Activated naive CD8-positive, alpha-beta T cell (primary cell): ENCODE data around the gene CNN3.

Experiments
- H3K27ac Mint-ChIP-seq: one replicate; pipeline ENCODE4 v1.8.0; 2021; ENCODE audit warnings: mixed read lengths
- H3K27me3 Mint-ChIP-seq: one replicate; pipeline ENCODE4 v1.8.0; 2021; ENCODE audit warnings: mixed read lengths
- H3K36me3 Mint-ChIP-seq: one replicate; pipeline ENCODE4 v1.8.0; 2021; ENCODE audit warnings: mixed read lengths
- H3K4me1 Mint-ChIP-seq: one replicate; pipeline ENCODE4 v1.8.0; 2021; ENCODE audit warnings: low read depth, mixed read lengths
- H3K4me3 Mint-ChIP-seq: one replicate; pipeline ENCODE4 v1.8.0; 2021; ENCODE audit warnings: mild to moderate bottlenecking, mixed read lengths
- H3K9me3 Mint-ChIP-seq: one replicate; pipeline ENCODE4 v1.8.0; 2021; ENCODE audit warnings: low read depth, mixed read lengths

The CNN3 gene

DNA sequence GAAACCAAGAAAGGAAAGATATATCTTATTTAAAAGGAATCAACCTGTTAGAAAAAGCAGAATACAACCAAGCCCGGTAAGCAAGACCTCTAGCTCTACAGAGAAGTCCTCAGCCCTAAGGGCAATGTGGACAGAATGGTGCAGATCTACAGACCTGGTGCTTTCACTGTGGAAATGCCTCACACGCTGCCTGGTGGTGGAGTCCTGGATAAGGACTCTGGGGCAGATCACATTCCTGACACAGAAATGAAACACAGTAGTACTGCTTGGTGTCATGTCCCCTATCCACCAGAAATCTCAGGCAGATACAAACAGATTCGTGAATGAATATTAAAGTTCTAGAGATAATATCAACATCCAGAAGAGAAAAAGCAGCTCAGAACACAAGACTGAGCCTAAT lies 6.8 kb downstream of the CNN3 start:
- H3K4me3 Mint-ChIP-seq = no peak overlapping the region
- peaks cover 8% of the 10 kb centered on the region for H3K4me1 Mint-ChIP-seq
- H3K27ac Mint-ChIP-seq = no peak overlapping the region
- no peaks in the 10 kb centered on the region for H3K9me3 Mint-ChIP-seq
- H3K27me3 Mint-ChIP-seq = peaks cover 10% of the 10 kb centered on the region
- peaks cover 3% of the 10 kb centered on the region for H3K36me3 Mint-ChIP-seq

DNA sequence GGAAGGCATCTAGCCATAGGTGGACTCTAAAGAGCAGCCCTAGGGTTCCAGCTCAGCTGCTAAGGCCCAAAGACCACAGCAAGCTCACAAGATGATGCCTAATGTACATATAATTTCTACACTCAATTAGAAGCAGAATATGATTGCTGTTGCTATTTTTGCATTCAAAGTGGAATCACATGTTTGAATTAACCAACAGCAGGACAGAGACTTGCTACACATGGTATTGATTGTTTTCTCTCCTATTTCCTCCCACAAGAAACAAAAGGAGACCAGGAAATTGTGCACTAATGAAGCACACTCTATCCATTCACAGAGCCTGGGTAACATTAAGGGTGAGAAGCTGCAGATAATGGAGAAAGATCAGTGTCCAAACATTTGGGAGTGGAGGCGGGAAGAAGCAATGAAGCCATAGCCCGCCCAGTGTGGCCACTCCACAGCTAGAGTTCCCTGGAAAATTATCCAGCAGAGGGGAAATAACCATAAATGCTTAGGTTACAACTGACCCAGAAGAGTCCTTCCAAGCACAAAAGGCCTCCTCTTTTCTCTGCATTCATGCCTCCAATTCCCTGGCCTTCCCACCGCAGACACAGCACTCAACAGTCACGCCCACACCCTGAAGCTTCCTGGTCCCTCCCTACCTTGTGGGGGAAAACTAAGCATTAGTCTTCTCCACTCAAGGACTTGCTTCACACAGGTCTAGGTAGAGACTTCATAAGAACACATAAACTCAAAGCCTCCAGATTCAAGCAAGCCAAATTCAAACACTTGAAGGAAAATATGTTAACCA lies 7.5 kb downstream of the CNN3 start:
- H3K4me1 Mint-ChIP-seq = peaks cover 4% of the 10 kb centered on the region
- H3K9me3 Mint-ChIP-seq = no peaks in the 10 kb centered on the region
- peaks cover 8% of the 10 kb centered on the region for H3K27me3 Mint-ChIP-seq
- H3K36me3 Mint-ChIP-seq = peaks cover 3% of the 10 kb centered on the region
- no peak overlapping the region for H3K4me3 Mint-ChIP-seq
- no peak overlapping the region for H3K27ac Mint-ChIP-seq

DNA sequence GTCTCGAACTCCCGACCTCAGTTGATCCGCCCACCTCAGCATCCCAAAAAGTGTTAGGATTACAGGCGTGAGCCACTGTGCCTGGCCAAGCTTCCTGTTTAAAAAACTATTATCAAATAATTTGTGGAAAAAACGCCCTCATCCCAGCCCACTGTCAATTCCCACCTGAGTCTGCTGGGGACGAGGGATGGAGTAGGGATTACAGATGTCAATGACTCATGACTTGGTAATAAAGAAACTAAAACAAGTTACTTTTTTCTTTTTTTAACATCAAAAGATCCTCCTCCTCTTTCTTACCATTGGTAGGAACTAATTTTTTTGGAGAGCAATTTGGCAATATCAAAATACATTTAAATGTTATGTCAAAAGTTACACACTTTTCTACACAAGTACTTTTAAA lies 9.7 kb downstream of the CNN3 start:
- peaks cover 3% of the 10 kb centered on the region for H3K27me3 Mint-ChIP-seq
- H3K27ac Mint-ChIP-seq = no peak overlapping the region
- H3K36me3 Mint-ChIP-seq = peaks cover 3% of the 10 kb centered on the region
- no peaks in the 10 kb centered on the region for H3K9me3 Mint-ChIP-seq
- H3K4me1 Mint-ChIP-seq = peaks cover 1% of the 10 kb centered on the region
- no peak overlapping the region for H3K4me3 Mint-ChIP-seq

DNA sequence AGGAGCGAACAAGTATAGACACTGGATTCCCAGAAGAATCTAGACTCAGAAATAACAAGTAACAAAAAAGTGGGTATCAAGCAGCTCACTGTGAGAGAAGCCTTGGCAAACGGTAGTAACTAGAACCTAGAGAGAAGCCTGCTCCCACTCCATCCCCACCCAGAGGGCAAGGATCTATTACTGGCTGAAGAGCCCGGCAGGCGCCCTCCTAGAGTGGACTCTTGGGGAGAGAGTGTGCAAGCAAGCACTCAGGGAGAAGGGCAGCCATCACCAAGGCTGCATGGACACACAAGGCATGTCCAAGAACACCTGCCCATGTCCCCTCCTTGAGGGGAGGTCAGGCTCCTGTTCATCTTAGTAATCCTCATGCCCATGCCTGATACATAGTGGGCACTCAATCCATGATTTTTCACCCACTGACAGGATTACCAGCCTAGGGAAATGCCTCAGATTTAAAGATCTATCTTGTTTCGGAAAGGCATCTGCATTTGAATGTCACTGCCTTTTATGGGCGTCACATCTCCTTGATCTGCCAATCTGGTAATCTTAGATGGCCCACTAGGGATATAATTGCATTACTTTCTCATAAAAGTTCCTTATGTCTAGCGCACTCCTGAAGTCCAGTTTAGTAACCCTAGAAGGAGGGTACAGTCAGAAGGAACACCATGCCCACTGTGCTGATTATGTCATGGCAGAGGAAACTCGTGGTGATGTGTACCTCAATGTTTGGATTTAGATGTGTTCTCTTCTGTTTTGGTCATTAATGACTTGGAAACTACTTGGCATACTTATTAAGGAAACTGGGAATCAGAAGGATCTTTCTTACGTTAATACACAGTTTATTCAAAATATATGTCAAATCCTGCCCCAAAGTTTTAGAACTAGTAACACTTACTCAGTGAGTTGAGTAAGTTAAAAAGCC lies 14.4 kb downstream of the CNN3 start:
- no peak overlapping the region for H3K27ac Mint-ChIP-seq

DNA sequence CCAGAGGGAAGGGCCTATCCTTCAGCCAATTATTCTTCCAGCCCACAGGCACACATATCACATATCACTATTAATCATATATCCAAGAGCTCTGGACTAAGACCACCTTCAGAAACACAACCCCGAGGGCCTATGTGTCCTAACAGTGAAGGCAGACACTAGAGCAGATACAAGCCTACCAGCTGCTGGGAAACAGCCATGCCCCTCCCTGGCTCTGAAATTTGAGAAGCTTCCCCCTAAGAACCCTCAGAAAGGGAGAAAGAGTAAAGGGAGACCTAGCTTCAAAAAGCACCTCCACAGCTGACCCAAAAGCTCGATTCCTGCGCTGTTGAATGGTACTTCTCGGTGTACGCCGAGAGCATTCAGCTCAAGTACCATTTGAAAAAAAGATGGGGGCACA lies 17.4 kb downstream of the CNN3 start:
- H3K4me1 Mint-ChIP-seq = no peaks in the 10 kb centered on the region
- H3K27me3 Mint-ChIP-seq = no peaks in the 10 kb centered on the region
- no peak overlapping the region for H3K27ac Mint-ChIP-seq
- H3K36me3 Mint-ChIP-seq = no peaks in the 10 kb centered on the region
- no peak overlapping the region for H3K4me3 Mint-ChIP-seq
- no peaks in the 10 kb centered on the region for H3K9me3 Mint-ChIP-seq

More for the DNA sequence above, 14.4 kb downstream of the CNN3 start:
- H3K36me3 Mint-ChIP-seq = peaks cover 3% of the 10 kb centered on the region
- peaks cover 3% of the 10 kb centered on the region for H3K27me3 Mint-ChIP-seq
- H3K4me1 Mint-ChIP-seq = peaks cover 1% of the 10 kb centered on the region
- no peaks in the 10 kb centered on the region for H3K9me3 Mint-ChIP-seq
- no peak overlapping the region for H3K4me3 Mint-ChIP-seq

DNA sequence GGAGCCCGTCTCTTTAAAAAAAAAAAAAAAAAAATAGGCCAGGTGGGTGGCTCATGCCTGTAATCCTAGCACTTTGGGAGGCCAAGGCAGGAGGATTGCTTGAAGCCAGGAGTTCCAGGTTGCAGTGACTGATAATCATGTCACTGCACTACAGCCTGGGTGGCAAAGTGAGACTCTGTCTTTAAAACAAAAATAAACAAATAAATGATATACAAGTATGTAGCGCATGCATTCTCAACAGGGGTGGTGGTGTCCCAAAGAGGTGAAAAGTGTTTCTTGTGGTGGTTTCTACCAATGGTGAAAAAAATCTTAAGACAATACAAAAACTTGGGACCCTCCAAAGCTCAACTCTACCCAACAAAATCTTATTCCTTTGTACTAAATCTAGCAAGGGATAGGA lies 17.9 kb downstream of the CNN3 start:
- Mint-ChIP-seq H3K27ac (no peak overlapping the region), H3K36me3 (no peaks in the 10 kb centered on the region), H3K9me3 (no peaks in the 10 kb centered on the region), H3K27me3 (no peaks in the 10 kb centered on the region), H3K4me3 (no peak overlapping the region), H3K4me1 (no peaks in the 10 kb centered on the region)

DNA sequence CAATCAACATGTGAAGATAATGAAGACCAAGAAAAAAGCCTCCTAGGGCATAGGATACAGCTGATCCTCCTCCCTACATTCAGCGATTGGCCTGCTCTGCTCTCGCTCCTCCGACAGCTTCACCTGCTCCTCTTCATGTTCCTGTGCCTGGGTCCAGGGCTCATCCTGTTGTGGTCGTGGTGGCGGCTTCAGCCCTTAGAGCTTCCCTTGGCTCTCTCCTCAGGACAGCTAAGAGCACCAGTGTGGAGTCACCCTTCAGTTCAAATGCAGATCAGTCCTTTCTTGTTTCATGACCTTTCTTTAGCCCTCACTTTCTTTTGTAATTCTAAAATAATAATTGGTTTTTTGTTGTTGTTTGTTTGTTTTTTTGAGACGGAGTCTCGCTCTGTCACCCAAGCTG lies 18.7 kb downstream of the CNN3 start:
- H3K4me1 Mint-ChIP-seq = no peaks in the 10 kb centered on the region
- no peaks in the 10 kb centered on the region for H3K9me3 Mint-ChIP-seq
- H3K27me3 Mint-ChIP-seq = no peaks in the 10 kb centered on the region
- no peak overlapping the region for H3K4me3 Mint-ChIP-seq
- no peak overlapping the region for H3K27ac Mint-ChIP-seq
- H3K36me3 Mint-ChIP-seq = no peaks in the 10 kb centered on the region

DNA sequence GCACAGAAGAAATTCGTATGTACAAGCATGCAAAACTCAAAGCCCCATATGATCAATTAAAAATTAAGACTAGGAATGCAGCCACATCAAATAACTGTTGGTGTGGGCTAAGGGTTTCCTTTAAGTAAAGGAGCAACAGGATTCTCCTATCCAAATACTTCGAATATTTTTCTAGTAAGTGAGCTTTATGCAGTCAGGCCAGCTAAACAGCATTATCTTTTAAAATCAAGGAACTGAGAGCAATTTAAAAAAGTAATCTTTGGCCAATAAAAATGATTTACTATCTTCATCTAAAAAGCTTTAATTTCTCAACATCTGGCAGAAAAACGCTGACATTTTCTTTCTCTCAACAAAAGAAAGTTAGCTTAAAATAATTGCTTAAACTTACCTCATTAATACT lies 19.8 kb downstream of the CNN3 start:
- no peak overlapping the region for H3K27ac Mint-ChIP-seq
- H3K27me3 Mint-ChIP-seq = no peaks in the 10 kb centered on the region
- no peaks in the 10 kb centered on the region for H3K9me3 Mint-ChIP-seq
- no peaks in the 10 kb centered on the region for H3K4me1 Mint-ChIP-seq
- H3K36me3 Mint-ChIP-seq = no peaks in the 10 kb centered on the region
- H3K4me3 Mint-ChIP-seq = no peak overlapping the region

DNA sequence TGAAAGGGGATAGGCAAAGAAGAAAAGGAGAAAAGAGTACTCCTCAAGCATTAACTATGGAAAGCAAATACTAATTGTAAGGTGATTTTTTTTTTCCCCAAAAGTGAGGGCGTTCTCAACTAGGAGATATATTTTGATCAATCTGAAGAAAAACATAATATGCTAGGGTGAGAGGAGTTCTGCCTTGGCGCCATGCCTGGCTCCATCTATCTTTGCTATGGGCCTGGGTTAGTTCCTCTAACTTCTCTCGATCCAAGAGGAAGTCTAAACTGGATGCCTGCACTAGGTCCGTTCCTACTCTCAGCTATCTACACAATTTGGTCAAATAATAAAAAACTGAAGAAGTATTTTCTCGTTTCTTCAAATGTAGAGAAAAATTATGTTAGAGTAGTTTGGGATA lies 20.5 kb downstream of the CNN3 start:
- Mint-ChIP-seq H3K4me1 (no peaks in the 10 kb centered on the region), H3K36me3 (no peaks in the 10 kb centered on the region), H3K4me3 (no peak overlapping the region), H3K27me3 (no peaks in the 10 kb centered on the region), H3K27ac (no peak overlapping the region), H3K9me3 (no peaks in the 10 kb centered on the region)

DNA sequence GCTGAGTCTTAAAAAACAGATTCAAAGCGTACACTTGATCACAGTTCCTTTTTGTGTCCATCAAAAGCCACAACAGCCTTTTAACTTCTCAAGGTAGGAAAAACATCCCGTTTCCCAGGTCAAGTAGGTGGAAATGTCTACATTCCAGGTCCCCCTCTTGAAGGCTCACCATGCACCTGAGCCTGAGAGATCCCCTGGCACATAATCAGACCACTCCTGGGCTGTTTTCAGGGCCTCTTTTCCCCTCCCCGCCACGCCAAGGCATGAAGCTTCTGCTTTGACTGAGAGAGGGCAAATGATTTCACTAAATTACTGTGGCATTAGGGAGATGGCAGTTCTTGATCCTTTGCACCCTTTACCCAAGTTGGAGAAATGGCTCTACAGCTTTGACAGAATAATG lies 21.7 kb downstream of the CNN3 start:
- Mint-ChIP-seq H3K4me1 (no peaks in the 10 kb centered on the region), H3K27me3 (no peaks in the 10 kb centered on the region), H3K4me3 (no peak overlapping the region), H3K36me3 (peaks cover 3% of the 10 kb centered on the region), H3K9me3 (no peaks in the 10 kb centered on the region), H3K27ac (no peak overlapping the region)

DNA sequence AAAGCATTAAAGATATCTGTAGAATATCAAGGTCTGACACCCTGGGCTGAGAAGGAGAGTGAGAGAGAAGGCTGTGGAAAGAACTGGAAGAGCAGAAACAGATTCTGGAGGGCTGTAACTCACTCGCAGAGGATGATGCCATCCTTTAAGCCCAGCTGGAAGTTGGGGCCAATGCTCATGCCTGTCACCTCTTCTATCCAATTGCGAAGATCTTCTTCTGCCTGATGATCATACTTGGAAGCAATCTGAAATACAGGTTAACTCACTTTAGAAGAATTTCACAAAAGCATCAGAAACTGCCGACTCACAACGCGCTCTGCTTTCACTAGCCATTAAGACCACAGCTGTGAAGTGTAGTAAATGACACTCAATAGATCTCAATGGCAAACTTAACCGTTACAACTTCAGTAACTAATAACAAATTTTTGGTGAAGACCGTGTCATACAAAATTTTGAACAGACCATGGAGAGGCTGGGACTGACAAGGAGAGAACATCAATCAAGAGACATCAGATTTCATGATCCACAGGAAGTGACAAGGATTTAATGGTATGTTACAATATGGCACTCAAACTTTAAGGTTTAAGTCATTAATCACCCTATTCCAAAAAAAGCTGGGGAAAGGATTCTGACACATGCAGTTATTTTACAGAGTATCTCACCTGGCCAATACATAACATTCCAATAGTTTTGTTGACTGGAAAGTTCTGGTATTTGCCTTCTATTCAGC lies 23.5 kb downstream of the CNN3 start:
- Mint-ChIP-seq H3K9me3 (no peaks in the 10 kb centered on the region), H3K4me3 (no peak overlapping the region), H3K36me3 (peaks cover 3% of the 10 kb centered on the region), H3K27me3 (no peaks in the 10 kb centered on the region), H3K27ac (no peak overlapping the region), H3K4me1 (no peaks in the 10 kb centered on the region)

DNA sequence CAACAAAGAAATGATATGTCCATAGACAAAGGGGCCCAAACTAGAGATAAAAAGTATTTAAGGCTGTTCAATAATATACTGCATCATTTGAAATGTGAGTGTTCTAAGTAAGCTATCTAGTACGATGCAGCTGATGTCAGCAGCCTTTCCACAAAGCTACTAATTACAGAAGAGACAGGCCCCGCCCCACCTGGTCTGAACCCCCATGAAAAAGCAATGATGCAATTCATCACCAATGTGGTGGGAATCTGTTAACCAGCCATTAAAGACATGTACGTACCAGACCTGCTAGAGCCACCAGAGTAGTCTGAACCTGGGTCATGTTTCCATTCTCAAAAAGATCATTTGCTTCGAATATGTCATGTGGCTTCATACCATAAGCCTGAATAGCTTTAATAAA lies 25.1 kb downstream of the CNN3 start:
- Mint-ChIP-seq H3K4me1 (no peaks in the 10 kb centered on the region), H3K27ac (no peak overlapping the region), H3K27me3 (no peaks in the 10 kb centered on the region), H3K4me3 (no peak overlapping the region), H3K9me3 (no peaks in the 10 kb centered on the region), H3K36me3 (peaks cover 3% of the 10 kb centered on the region)

DNA sequence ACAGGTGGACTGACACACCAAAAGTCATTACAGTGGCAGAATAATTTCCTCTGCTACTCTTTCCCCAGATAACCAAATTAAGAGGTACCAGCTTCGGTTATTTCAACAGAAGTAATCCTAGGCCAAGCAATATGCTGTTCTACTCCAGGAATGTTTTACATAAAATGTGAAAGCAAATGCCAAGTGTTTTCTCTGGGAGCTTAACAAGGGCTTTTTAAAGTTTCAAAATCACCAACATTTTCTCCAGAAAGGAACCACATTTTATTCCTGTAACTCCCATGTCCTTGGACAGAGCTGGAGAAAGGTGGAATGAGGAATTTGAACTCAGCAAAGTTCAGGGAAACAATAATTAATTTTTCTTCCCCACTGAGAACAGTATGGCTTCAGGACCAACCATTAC lies 27.2 kb downstream of the CNN3 start:
- H3K27me3 Mint-ChIP-seq = no peaks in the 10 kb centered on the region
- H3K9me3 Mint-ChIP-seq = no peaks in the 10 kb centered on the region
- no peak overlapping the region for H3K27ac Mint-ChIP-seq
- H3K4me3 Mint-ChIP-seq = no peak overlapping the region
- no peaks in the 10 kb centered on the region for H3K4me1 Mint-ChIP-seq
- H3K36me3 Mint-ChIP-seq = peaks cover 3% of the 10 kb centered on the region

DNA sequence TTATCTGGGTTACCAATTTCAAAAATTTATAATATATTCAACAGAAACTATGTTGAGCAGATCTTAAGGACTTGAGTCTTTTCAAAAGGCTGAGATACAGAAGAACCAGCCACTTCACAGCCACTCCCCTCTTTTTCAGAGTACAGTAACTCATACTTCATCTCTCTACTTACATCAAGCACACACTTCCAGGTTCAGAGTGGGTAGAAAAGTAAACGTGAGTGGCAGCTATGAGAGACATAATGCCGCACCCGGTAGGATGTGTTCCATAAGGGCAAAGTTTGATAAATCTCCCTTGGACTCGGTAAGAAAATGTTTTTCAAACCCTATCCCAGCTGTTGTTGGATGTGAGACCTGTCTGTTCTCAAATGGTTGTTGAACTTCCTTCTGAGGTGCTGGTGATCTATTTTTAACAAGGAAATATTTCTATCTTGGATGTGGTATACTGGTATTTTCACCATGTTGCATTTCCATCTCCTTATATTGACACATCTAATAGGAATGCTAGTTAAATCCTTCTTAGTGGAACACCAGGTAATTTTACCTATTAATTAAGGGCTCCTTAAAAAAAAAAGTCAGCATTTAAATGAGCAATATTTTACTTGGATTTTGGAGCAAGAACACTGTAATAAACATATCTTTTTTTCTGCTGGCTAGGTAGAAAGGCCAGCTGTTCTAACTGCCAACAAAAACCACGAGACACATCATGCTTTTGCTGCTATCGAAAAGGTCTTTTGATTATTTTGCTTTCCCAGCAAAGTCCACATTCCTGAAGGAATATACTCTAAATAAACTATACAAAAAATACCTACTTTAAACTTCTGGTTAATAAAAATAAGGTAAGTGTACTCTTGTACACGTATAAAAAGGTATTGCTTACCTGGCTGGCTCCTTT lies 28.2 kb downstream of the CNN3 start:
- Mint-ChIP-seq H3K27me3 (no peaks in the 10 kb centered on the region), H3K9me3 (no peaks in the 10 kb centered on the region), H3K4me1 (no peaks in the 10 kb centered on the region), H3K27ac (no peak overlapping the region), H3K4me3 (no peak overlapping the region), H3K36me3 (peaks cover 3% of the 10 kb centered on the region)
